Thyroid gland (tissue), 4 donors: Measurements from ENCODE around the gene C10orf95.

Experiments
- CTCF ChIP-seq, 6 experiments: fragments of 200-600 bp in 3 of 6; fragments of 450-650 bp in 3 of 6; sonication (generic) in 3 of 6; IDR thresholded peaks; one replicate each; pipeline ENCODE4 v1.5.1; 2016 to 2019; ENCODE audit warnings: antibody characterized with exemption in 6 of 6, mild to moderate bottlenecking in 2 of 6, inconsistent platforms in 1 of 6, moderate library complexity in 1 of 6
- POLR2A ChIP-seq, 2 donors: fragments of 450-650 bp; IDR thresholded peaks; one replicate each; pipeline ENCODE4 v1.6.1; 2017; ENCODE audit warnings: antibody characterized with exemption in 2 of 2, mild to moderate bottlenecking in 2 of 2, moderate library complexity in 1 of 2

GRCh38 chr10:102465466-102465865 lies 14.1 kb upstream of the C10orf95 start:
- TF ChIP-seq CTCF (IDR thresholded peaks at IDR 0.05) (no peak), POLR2A (IDR thresholded peaks at IDR 0.05) (no peak)
